COLO668 (cell line): ENCODE data around the gene DHRS7C.

Experiments
- DNase-seq: peaks from one replicate; lab custom pipeline; 2025; ENCODE audit not compliant: unreplicated experiment; lab: John Stamatoyannopoulos, UW

Gene DHRS7C

GRCh38 chr17:9766970-9767369 is 24.4 kb downstream of the DHRS7C start:
- no peak for DNase-seq

GRCh38 chr17:9765322-9765721 is 26.1 kb downstream of the DHRS7C start:
- DNase-seq, result no peak

GRCh38 chr17:9763643-9764042 is 27.7 kb downstream of the DHRS7C start:
- no peak for DNase-seq

- no peak for DNase-seq
These were observed 31.1 kb downstream of the DHRS7C start for GRCh38 chr17:9760266-9760665.

GRCh38 chr17:9755083-9755482 is 36.3 kb downstream of the DHRS7C start:
- no peak for DNase-seq

- DNase-seq, result no peak
These were observed 40.9 kb downstream of the DHRS7C start for GRCh38 chr17:9750524-9750923.

GRCh38 chr17:9729735-9730420 is 61.5 kb downstream of the DHRS7C start:
- DNase-seq, result no peak

GRCh38 chr17:9729034-9729650 is 62.2 kb downstream of the DHRS7C start:
- DNase-seq, result peak; percentile 0

GRCh38 chr17:9728564-9728963 is 62.8 kb downstream of the DHRS7C start:
- DNase-seq, result no peak

- DNase-seq, result no peak
These were observed 63.4 kb downstream of the DHRS7C start for GRCh38 chr17:9728005-9728404.

- DNase-seq, result no peak
These were observed 65.1 kb downstream of the DHRS7C start for GRCh38 chr17:9726291-9726690.

- no peak for DNase-seq
These were observed 65.8 kb downstream of the DHRS7C start for GRCh38 chr17:9725575-9725974.
